Upper lobe of right lung (tissue), 1 donor: Measurements from ENCODE around the gene NEU2. TPM values are rescaled to one million over a fixed set of nuclear protein-coding genes. Genes with fewer than 3 reads are reported as not detected.

ENCODE experiments used
- ATAC-seq: fragments of 200-7000 bp; cut with Tn5 transposase; one replicate; pipeline ENCODE4 v1.9.1; 2020; ENCODE audit warnings: mild to moderate bottlenecking, moderate library complexity
- DNase-seq: peaks from one replicate; pipeline ENCODE4 v3.0.0-alpha.2; 2020
- H3K27ac ChIP-seq: fragments of 200-600 bp; one replicate; pipeline ENCODE4 v1.8.0; 2022
- H3K27me3 ChIP-seq: fragments of 200-600 bp; one replicate; pipeline ENCODE4 v1.8.0; 2022; ENCODE audit warnings: mild to moderate bottlenecking
- H3K36me3 ChIP-seq: fragments of 200-600 bp; one replicate; pipeline ENCODE4 v1.8.0; 2022
- H3K4me1 ChIP-seq: fragments of 200-600 bp; one replicate; pipeline ENCODE4 v1.8.0; 2022
- H3K4me3 ChIP-seq: fragments of 200-600 bp; one replicate; pipeline ENCODE4 v1.8.0; 2022; ENCODE audit warnings: mild to moderate bottlenecking
- H3K9me3 ChIP-seq: fragments of 200-600 bp; one replicate; pipeline ENCODE4 v1.8.0; 2022
- intact Hi-C: fragments of 100-400 bp; cut with DNase I; formaldehyde crosslinking; loops from one replicate; pipeline ENCODE4 v1.11.0; 2022
- total RNA-seq: library from RNA; stranded (reverse); fragmentation: NEBNext Ultra II Directional; extraction: Animal tissue kit (Norgen Biotek cat#: 25700); gene quantifications from one replicate; pipeline ENCODE4 v1.2.1, GENCODE V29; 2021
- TF ChIP-seq, protein P1 (sequence below): fragments of 200-600 bp; IDR thresholded peaks from one replicate; pipeline ENCODE4 v1.8.0; 2022; ENCODE audit warnings: antibody characterized with exemption
- donor health status: DM: no; HTN: yes; CAD: no; lungs with severe emphysema.

Gene NEU2
- total RNA-seq, 1 donor from 2014 or later = not detected

DNA sequence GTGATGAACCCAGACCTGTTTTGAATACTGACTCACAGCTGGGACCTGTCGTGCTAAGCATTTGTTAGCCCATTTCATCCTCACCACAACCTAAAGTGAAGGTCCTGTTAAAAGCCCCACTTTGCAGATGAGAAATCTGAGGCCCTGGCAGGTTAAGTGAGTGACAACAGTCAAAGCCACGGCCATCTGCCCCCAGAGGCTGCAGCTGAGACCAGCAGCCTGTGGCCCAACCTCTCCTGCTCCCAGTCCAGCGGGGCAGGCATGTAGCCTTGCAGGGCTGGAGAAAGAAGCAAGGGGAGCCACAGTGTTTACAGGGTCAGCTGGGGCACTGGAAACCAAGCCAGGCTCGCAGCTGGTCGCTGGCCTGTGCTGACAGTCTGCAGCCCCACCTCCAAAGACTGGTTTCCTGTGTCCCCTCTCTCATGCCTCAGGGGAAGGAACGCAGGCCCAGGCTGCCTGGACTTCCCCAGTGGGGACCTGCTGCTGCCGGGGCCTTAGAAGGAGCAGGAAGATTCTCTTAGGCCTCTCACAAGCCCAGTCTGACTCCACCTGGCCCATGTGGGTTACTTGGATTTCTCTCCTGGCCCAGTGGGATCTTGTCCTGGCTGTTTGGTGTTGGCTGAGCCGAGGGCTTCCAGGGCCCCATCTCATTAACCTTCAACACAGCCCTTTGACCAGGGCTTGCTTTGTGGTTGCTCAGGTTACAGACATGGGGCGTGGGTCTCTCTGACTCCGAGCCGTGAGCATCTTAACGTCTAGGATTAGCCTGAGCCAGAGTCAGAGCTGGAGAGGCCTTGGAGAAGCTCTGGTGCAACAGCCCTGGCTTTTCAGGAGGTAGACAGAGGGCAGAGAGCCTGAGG lies 29.3 kb downstream of the NEU2 start:
- peak; percentile 41 for ATAC-seq
- Histone ChIP-seq H3K4me1 (peaks cover 57% of the 10 kb centered on the region), H3K9me3 (no peaks in the 10 kb centered on the region), H3K27me3 (no peaks in the 10 kb centered on the region), H3K36me3 (no peaks in the 10 kb centered on the region), H3K4me3 (peak overlapping the region; percentile 61), H3K27ac (peak overlapping the region; percentile 89)
- intact Hi-C loops = no loop called here
- TF ChIP-seq, protein P1, sequence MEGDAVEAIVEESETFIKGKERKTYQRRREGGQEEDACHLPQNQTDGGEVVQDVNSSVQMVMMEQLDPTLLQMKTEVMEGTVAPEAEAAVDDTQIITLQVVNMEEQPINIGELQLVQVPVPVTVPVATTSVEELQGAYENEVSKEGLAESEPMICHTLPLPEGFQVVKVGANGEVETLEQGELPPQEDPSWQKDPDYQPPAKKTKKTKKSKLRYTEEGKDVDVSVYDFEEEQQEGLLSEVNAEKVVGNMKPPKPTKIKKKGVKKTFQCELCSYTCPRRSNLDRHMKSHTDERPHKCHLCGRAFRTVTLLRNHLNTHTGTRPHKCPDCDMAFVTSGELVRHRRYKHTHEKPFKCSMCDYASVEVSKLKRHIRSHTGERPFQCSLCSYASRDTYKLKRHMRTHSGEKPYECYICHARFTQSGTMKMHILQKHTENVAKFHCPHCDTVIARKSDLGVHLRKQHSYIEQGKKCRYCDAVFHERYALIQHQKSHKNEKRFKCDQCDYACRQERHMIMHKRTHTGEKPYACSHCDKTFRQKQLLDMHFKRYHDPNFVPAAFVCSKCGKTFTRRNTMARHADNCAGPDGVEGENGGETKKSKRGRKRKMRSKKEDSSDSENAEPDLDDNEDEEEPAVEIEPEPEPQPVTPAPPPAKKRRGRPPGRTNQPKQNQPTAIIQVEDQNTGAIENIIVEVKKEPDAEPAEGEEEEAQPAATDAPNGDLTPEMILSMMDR = peak; percentile 40
- peak; percentile 70 for DNase-seq

DNA sequence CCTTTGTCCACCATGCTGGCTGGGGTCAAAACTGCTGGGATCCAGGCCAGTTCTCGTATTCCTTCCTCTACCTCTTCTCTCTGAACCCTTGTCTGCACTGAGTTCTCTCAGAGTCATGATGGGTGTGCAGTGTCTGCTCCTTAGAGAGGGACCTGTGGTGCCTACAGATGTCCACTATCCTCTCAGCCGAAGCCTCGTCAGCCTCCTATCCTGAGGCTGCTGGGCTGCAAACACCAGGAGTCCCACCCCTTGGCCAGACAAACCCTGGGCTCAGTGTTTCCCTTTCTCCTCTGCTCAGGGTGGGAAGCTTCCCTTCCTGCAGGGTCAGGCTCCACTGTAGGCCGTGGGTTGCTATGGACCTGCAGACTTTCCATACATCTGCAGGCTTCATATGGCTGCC lies 30.0 kb downstream of the NEU2 start:
- TF ChIP-seq, protein P1 = no peak
- intact Hi-C loops = no loop called here
- Histone ChIP-seq H3K9me3 (no peaks in the 10 kb centered on the region), H3K27me3 (no peaks in the 10 kb centered on the region), H3K4me1 (peaks cover 57% of the 10 kb centered on the region), H3K4me3 (peak overlapping the region; percentile 61), H3K36me3 (no peaks in the 10 kb centered on the region), H3K27ac (peak overlapping the region; percentile 89)
- ATAC-seq = no peak
- DNase-seq = no peak

DNA sequence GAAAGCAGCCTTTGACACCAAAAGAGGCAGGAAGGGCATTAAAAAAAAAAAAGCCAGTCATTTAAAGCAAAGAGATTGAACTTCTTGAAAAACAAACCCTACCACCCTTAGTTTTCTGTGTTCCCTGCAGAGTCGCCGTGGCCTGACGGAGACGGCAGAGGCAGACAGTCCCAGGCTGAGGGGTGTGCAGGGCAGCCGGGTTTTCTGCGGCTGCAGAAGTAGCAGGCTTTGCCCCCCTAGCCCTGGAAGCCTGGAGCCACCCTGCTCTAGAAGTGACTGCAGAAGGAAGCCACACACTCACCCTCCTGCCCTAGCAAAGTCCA lies 30.4 kb downstream of the NEU2 start:
- Histone ChIP-seq H3K36me3 (no peaks in the 10 kb centered on the region), H3K9me3 (no peaks in the 10 kb centered on the region), H3K4me3 (peak overlapping the region; percentile 61), H3K27ac (peak overlapping the region; percentile 89), H3K27me3 (no peaks in the 10 kb centered on the region), H3K4me1 (peaks cover 57% of the 10 kb centered on the region)
- ATAC-seq = no peak
- TF ChIP-seq, protein P1 = no peak
- DNase-seq = peak; percentile 32
- intact Hi-C loops = no loop called here

DNA sequence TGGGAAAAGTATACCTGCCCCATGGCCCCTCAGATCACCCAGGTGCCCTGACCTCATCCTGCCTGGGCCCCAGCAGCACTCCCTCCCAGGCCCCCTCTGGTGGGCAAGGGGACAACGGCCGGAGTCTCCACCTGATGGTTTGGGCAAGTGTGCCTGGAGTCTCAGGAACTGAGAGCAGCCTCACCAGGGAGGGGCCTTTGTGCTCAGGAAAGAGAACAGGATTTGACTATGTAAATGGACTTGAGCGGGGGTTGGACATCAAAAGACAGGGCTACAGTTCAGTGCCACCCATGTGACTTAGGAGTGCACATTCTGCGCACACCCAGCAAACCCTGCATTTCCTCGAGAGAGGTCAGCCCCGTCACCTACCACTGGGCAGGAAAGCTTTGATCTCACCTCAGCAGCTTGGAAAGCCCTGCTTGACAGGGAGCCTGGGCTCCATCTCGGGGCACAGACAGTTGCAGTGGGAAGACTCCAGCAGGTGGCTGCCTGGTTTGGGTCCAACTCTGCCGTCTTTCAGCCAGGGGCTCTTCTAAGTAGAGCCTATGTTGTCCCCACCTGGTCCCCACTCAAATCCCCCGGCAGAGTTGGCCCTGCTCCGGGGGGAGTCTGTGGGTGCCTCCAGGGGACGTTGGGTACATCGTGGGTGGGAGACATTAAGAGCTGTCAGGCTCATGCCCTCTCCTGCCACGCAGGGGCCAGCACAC lies 30.9 kb downstream of the NEU2 start:
- TF ChIP-seq, protein P1 = peak; percentile 22
- H3K9me3 ChIP-seq = no peaks in the 10 kb centered on the region
- peak overlapping the region; percentile 61 for H3K4me3 ChIP-seq
- peaks cover 57% of the 10 kb centered on the region for H3K4me1 ChIP-seq
- intact Hi-C loops = no loop called here
- ATAC-seq = peak; percentile 15
- H3K27me3 ChIP-seq = no peaks in the 10 kb centered on the region
- DNase-seq = peak; percentile 62
- H3K36me3 ChIP-seq = no peaks in the 10 kb centered on the region
- H3K27ac ChIP-seq = peak overlapping the region; percentile 89

DNA sequence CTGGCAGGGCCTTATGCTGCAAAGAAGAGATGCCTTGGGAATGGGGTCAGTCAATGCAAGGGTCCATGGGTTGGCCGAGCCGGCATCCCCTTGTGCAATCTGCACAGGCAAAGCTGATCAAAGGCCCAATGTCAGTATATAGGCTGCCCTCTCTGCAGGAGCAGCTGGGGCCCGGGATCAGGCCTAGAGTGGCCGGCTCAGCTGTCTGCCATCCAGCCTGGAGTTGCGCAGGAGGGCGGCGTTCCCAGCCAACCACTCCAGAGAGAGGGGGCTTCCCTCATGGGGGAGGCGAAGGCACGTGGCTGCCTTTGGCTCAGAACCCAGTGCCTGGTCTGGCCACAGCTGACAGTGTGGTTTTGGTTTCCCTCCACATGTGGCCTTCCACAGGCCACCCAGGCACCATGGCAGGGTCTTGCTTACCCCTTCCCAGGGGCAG lies 31.5 kb downstream of the NEU2 start:
- peak; percentile 56 for DNase-seq
- H3K4me3 ChIP-seq = no peak overlapping the region

More for the DNA sequence above, 31.5 kb downstream of the NEU2 start:
- Histone ChIP-seq H3K9me3 (no peaks in the 10 kb centered on the region), H3K36me3 (no peaks in the 10 kb centered on the region), H3K4me1 (peaks cover 60% of the 10 kb centered on the region), H3K27me3 (no peaks in the 10 kb centered on the region), H3K27ac (peak overlapping the region; percentile 89)
- TF ChIP-seq, protein P1 = no peak
- ATAC-seq = no peak
- intact Hi-C loops = no loop called here
